Stimulated activated CD8-positive, alpha-beta memory T cell treated with anti-CD3 and anti-CD28 coated beads, Interleukin-7, amount 100 ng/mL, for 24 hours (primary cell): ENCODE data around the gene SPINK13.
"Not testable (repeated sequence)": the region's sequence is repeated elsewhere in the genome, so short reads cannot be mapped to it uniquely, and the experiment has no call there.

Source experiments
- DNase-seq: peaks from one replicate; pipeline ENCODE4 v3.0.0-alpha.2; 2020; ENCODE audit warnings: low read depth

SPINK13 gene

GRCh38 chr5:148268566-148268965 lies at the start of gene SPINK13:
Gene SPINK13 (plus strand): TSS chr5:148268794. CDS start chr5:148270073, 1,279 bp downstream.
- no peak for DNase-seq

GRCh38 chr5:148221508-148221907 lies 47.1 kb upstream of the SPINK13 start:
- no peak for DNase-seq

- no peak for DNase-seq
Observed at GRCh38 chr5:148224117-148224742, 44.4 kb upstream of the SPINK13 start.

GRCh38 chr5:148228392-148228984 lies 40.1 kb upstream of the SPINK13 start:
- DNase-seq: no peak

- no peak for DNase-seq
Observed at GRCh38 chr5:148229840-148230239, 38.8 kb upstream of the SPINK13 start.

- DNase-seq: no peak
Observed at GRCh38 chr5:148230240-148230639, 38.4 kb upstream of the SPINK13 start.

GRCh38 chr5:148237785-148238417 lies 30.7 kb upstream of the SPINK13 start:
- DNase-seq: no peak

GRCh38 chr5:148238418-148238794 lies 30.2 kb upstream of the SPINK13 start, which contains the start of gene MARCOL:
Gene MARCOL (plus strand): TSS chr5:148238525. CDS start chr5:148238598, 73 bp downstream.
- no peak for DNase-seq

- no peak for DNase-seq
Observed at GRCh38 chr5:148248894-148249293, 19.7 kb upstream of the SPINK13 start.

- DNase-seq: no peak
Observed at GRCh38 chr5:148255456-148255855, 13.1 kb upstream of the SPINK13 start.

GRCh38 chr5:148259288-148259687 lies 9.3 kb upstream of the SPINK13 start:
- no peak for DNase-seq

- no peak for DNase-seq
Observed at GRCh38 chr5:148261221-148261620, 7.4 kb upstream of the SPINK13 start.

- DNase-seq: no peak
Observed at GRCh38 chr5:148267962-148268361, 632 bp upstream of the SPINK13 start.

GRCh38 chr5:148275129-148275528 lies 6.5 kb downstream of the SPINK13 start:
- DNase-seq: not testable (repeated sequence)

GRCh38 chr5:148280893-148281292 lies 12.3 kb downstream of the SPINK13 start:
- not testable (repeated sequence) for DNase-seq

GRCh38 chr5:148281336-148281735 lies 12.7 kb downstream of the SPINK13 start:
- DNase-seq: not testable (repeated sequence)

GRCh38 chr5:148290271-148291195 lies 21.9 kb downstream of the SPINK13 start:
- DNase-seq: no peak

GRCh38 chr5:148297731-148298130 lies 29.1 kb downstream of the SPINK13 start:
- no peak for DNase-seq

- DNase-seq: no peak
Observed at GRCh38 chr5:148306446-148306845, 37.9 kb downstream of the SPINK13 start.

GRCh38 chr5:148309019-148309418 lies 40.4 kb downstream of the SPINK13 start:
- no peak for DNase-seq

- no peak for DNase-seq
Observed at GRCh38 chr5:148309746-148310145, 41.2 kb downstream of the SPINK13 start.

GRCh38 chr5:148311484-148311883 lies 42.9 kb downstream of the SPINK13 start:
- DNase-seq: no peak
